DMS153 treated with DMSO at 0.1 percent for 48 hours (cell line): Measurements from ENCODE around the gene TMEM203.
A peak's percentile ranks its signal among the peaks of the same experiment; 100 is the strongest.
"Not testable (repeated sequence)": the region's sequence is repeated elsewhere in the genome, so short reads cannot be mapped to it uniquely, and the experiment has no call there.

ENCODE experiments used
- DNase-seq: peaks from one replicate; lab custom pipeline; 2025; ENCODE audit not compliant: unreplicated experiment; lab: John Stamatoyannopoulos, UW

TMEM203 gene

DNA sequence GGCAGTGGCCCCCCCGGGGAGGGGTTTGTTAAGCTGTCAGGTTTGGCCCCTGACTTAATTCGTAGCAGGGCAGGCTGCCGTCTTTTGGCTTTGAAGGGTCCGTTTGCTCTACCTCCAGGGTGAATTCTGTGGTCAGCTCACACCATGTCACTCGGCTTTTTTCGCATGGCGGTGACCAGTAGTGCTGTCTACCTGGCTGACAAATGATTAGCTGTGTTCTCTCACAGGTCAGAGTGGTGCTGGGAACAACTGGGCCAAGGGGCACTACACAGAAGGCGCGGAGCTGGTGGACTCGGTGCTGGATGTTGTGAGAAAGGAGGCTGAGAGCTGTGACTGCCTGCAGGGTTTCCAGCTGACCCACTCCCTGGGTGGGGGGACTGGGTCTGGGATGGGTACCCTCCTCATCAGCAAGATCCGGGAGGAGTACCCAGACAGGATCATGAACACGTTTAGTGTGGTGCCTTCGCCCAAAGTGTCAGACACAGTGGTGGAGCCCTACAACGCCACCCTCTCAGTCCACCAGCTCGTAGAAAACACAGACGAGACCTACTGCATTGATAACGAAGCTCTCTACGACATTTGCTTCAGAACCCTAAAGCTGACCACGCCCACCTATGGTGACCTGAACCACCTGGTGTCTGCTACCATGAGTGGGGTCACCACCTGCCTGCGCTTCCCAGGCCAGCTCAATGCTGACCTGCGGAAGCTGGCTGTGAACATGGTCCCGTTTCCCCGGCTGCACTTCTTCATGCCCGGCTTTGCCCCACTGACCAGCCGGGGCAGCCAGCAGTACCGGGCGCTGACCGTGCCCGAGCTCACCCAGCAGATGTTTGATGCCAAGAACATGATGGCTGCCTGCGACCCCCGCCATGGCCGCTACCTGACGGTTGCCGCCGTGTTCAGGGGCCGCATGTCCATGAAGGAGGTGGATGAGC, 37.1 kb upstream of the TMEM203 start:
- DNase-seq = no peak

DNA sequence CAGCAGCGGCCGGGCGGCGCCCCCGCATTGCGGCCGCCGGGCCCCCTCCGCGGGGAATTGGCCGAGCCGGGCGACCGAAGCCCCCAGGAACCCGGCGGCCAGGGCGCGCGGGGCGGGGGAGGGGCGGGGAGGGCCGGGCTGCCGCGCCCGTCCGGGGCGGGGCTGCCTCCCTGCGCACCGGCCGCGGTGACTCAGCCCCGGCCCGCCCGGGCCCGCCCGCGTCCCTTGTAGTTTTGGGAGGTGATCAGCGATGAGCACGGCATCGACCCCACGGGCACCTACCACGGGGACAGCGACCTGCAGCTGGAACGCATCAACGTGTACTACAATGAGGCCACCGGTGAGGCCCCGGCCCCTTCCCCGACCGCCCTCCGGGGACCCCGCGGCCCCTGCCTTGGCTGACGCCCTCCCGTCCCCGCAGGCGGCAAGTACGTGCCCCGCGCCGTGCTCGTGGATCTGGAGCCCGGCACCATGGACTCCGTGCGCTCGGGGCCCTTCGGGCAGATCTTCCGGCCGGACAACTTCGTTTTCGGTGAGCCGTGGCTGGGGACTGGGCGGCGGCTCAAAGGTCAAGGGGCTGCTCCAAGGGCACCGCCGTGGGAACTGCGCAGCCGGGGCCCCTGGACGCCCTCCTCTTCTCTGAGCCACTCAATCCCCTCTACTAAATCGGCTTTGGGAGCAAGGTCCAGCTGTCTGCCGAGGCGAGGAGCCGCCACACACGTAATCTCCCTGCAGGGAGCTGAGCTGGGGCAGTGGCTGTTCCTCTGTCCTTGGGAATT, 36.2 kb upstream of the TMEM203 start:
- DNase-seq = no peak

GRCh38 chr9:137240841-137241489, 35.5 kb upstream of the TMEM203 start, which contains the start of gene TUBB4B:
Gene TUBB4B, plus strand, starts transcription at chr9:137241287. Its CDS starts 74 bp downstream, at chr9:137241361.
- DNase-seq = peak; percentile 98

- DNase-seq = peak; percentile 98
These were observed 34.9 kb upstream of the TMEM203 start for GRCh38 chr9:137240318-137240840.

DNA sequence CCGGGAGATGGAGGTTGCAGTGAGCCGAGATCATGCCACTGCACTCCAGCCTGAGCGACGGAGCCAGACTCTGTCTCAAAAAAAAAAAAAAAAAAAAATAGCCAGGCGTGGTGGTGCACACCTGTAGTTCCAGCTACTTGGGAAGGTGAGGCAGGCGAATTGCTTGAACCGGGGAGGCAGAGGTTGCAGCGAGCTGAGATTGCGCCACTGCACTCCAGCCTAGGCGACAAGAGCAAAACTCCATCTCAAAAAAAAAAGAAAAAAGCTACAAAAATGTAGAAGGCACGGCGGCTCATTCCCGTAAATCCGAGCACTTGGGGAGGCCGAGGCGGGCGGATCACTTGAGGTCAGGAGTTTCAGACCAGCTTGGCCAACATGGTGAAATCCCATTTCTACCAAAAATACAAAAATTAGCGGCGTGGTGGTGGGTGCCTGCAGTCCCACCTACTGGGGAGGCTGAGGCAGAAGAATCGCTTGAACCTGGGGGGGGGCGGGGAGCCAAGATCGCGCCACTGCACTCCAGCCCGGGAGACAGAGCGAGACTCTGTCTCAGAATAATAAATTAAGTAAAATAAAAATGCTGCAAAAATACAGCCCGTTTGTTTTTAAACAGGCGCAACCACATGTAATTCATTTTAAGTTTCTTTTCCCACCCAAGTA, 34.2 kb upstream of the TMEM203 start:
- DNase-seq = not testable (repeated sequence)

- DNase-seq = peak; percentile 83
These were observed 32.6 kb upstream of the TMEM203 start for GRCh38 chr9:137237759-137238726.

DNA sequence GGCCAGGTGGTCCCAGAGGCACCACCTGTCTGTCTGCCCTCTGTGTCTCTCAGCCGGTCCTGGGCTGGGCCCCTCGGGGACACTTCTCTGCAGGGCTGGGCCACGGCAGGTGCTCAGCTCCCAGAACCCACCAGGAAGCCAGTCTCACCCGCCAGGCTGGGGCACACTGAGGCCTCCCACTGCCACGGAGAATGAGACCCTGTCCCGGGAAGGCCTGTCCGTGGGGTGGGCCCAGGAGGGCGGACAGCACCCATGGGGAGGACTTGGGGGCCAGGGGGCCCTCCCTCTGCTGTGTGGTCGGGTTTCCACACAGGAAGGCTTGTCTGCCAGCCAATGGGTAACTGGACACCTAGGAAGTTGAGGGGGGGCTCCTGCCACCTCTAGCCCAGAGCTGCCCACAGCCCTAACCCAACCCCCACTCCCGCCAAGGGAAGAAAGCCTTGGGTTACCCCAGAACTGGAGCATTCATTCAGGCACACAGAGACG, 31.5 kb upstream of the TMEM203 start:
- no peak for DNase-seq

- DNase-seq = peak; percentile 53
These were observed 30.9 kb upstream of the TMEM203 start for GRCh38 chr9:137236238-137236935.

GRCh38 chr9:137235424-137236237, 30.2 kb upstream of the TMEM203 start:
- no peak for DNase-seq

- no peak for DNase-seq
These were observed 29.4 kb upstream of the TMEM203 start for GRCh38 chr9:137234758-137235423.

DNA sequence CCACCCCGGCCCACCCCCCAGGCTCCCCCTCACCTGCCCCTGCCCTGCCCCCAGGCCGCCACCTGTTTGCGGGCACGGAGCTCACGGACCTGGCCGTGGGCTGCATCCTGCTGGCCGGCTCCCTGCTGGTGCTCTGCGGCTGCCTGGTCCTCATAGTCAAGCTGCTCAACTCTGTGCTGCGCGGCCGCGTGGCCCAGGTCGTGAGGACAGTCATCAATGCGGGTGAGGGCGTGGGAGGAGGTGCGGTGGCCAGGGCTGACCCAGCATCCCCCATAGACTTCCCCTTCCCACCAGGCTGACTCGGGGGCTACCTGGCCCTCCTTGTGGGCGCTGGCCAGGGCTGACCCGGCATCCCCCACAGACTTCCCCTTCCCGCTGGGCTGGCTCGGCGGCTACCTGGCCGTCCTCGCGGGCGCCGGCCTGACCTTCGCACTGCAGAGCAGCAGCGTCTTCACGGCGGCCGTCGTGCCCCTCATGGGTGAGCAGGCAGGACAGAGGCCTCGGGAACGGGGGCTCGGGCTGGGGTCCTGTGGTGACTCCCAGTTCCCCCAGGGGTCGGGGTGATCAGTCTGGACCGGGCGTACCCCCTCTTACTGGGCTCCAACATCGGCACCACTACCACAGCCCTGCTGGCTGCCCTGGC, 28.7 kb upstream of the TMEM203 start:
- DNase-seq = no peak

DNA sequence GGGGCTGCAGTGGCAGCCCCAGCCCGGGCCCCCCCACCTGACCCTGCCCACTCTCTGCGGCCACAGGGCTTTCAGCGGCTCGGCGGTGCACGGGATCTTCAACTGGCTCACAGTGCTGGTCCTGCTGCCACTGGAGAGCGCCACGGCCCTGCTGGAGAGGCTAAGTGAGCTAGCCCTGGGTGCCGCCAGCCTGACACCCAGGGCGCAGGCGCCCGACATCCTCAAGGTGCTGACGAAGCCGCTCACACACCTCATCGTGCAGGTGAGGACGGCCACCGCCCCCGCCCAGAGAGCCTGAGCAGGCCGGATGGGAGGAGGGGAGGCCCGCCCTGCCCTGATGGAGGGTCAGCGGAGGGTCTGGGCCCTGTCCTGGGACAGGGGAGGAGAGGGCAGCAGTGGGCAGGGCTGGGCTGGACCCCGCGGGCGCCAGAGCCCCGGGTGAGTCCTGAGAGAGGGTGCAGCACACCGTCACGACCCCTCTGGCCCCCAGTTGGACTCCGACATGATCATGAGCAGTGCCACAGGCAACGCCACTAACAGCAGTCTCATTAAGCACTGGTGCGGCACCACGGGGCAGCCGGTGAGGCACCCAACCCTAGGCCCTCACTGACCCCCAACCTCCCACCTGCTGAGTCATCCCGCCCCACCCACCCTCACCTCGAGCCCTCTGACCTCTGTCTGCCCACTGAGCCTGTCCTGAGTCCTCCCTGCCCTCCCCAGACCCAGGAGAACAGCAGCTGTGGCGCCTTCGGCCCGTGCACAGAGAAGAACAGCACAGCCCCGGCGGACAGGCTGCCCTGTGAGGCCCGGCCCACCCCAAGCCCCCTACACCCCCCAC, 27.9 kb upstream of the TMEM203 start:
- DNase-seq = peak; percentile 31

- DNase-seq = no peak
These were observed 27.1 kb upstream of the TMEM203 start for GRCh38 chr9:137232510-137232909.

DNA sequence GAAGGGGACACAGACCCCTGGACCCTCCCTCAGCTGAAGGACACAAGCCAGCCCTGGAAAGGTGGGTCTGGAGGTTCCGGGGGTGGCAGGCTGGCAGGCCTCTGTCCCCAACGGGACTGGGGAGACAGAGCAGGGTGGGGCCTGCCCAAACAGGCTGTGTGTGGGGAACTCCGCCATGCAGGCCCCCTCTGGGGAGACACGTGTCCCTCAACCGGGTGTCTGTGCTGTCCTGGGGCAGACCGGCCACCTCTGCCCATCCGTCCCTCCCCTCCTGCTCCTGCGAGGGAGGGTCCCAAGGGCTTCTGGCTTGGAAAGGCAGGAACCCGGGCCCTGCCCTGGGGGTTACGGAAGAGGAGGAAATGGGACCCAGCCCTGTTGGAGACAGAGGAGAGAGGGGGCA, 26.7 kb upstream of the TMEM203 start:
- DNase-seq = no peak

DNA sequence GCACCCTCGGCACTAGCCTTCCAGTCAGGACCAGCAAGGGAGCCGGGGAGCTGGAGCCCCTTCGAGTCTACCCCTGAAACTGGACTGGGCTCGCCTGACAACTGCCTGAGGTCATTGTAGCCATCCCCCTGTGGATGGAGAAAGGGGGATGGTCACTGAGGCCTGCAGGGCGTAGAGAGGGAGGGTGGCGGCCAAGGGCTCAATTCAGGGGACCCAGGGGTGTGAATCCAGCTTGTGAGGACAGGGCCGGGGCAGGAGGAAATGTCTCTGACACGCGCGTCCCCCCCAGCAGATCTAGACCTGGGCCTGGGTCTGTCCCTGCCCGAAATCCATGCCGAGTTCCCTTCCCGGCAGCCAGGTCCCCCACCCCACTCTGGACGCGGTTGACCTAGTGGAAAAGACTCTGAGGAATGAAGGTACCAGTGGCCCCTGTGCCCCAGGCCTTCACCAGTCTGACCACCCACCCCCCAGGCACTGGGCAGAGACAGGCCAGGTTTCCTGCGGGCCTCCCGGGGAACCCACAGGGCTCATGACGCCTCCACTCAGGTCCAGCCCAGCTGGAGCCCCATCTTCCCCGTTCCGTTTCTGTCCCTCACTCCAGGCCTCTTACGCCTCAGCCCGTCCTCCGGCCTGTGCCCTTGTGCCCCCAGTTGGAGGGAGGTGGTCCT, 26.1 kb upstream of the TMEM203 start:
- DNase-seq = no peak
